Measurements from ENCODE around the gene KRT75. TPM values are rescaled to one million over a fixed set of nuclear protein-coding genes. Genes with fewer than 3 reads are reported as not detected.
"Not testable (repeated sequence)": the region's sequence is repeated elsewhere in the genome, so short reads cannot be mapped to it uniquely, and the experiment has no call there.

The KRT75 gene
- total RNA-seq, 2 donors from 2014 or later = 0.10 TPM; not detected in 1

GRCh38 chr12:52454411-52455201 lies 20.4 kb upstream of the KRT75 start:
- DNase-seq = no peak
- Histone ChIP-seq H3K27ac (no peak overlapping the region), H3K9me3 (no peaks in the 10 kb centered on the region), H3K4me1 (no peaks in the 10 kb centered on the region), H3K4me3 (no peak overlapping the region), H3K27me3 (no peaks in the 10 kb centered on the region), H3K9ac (ENCODE audit: low read depth in 2 of 2, low read length in 2 of 2) (no peak overlapping the region), H3K36me3 (no peaks in the 10 kb centered on the region)
- TF ChIP-seq CTCF (IDR thresholded peaks at IDR 0.05) = no peak
- intact Hi-C loops (cut with DNase I) = no loop called here

- TF ChIP-seq CTCF (IDR thresholded peaks at IDR 0.05) = no peak
- Histone ChIP-seq H3K4me3 (no peak within 1 kb of the TSS), H3K27me3 (no peaks in the 10 kb centered on the region), H3K27ac (no peak within 1 kb of the TSS), H3K36me3 (no peaks in the 10 kb centered on the region), H3K9ac (ENCODE audit: low read depth in 2 of 2, low read length in 2 of 2) (no peak within 1 kb of the TSS), H3K9me3 (no peaks in the 10 kb centered on the region), H3K4me1 (no peaks in the 10 kb centered on the region)
- intact Hi-C loops (cut with DNase I) = no loop called here
- no peak for DNase-seq
Measured at GRCh38 chr12:52452101-52452500, 17.9 kb upstream of the KRT75 start, which contains the start of gene KRT6B. Gene KRT6B (minus strand): TSS chr12:52452146. CDS start chr12:52452078, 68 bp downstream.

- Histone ChIP-seq H3K27me3 (no peaks in the 10 kb centered on the region), H3K4me3 (no peak overlapping the region), H3K9me3 (no peaks in the 10 kb centered on the region), H3K36me3 (no peaks in the 10 kb centered on the region), H3K4me1 (no peaks in the 10 kb centered on the region), H3K9ac (ENCODE audit: low read depth in 2 of 2, low read length in 2 of 2) (no peak overlapping the region), H3K27ac (no peak overlapping the region)
- no peak for TF ChIP-seq CTCF (IDR thresholded peaks at IDR 0.05)
- intact Hi-C loops (cut with DNase I) = no loop called here
- DNase-seq = no peak
Measured at GRCh38 chr12:52448228-52448627, 14.1 kb upstream of the KRT75 start.

- H3K4me3 ChIP-seq; H3K9me3 ChIP-seq; H3K27ac ChIP-seq; H3K9ac ChIP-seq (ENCODE audit: low read depth in 2 of 2, low read length in 2 of 2); DNase-seq; H3K4me1 ChIP-seq; intact Hi-C loops (cut with DNase I); H3K27me3 ChIP-seq; H3K36me3 ChIP-seq: not testable (repeated sequence)
Measured at GRCh38 chr12:52447196-52447595, 13.0 kb upstream of the KRT75 start.

GRCh38 chr12:52446367-52447045 lies 12.3 kb upstream of the KRT75 start:
- no peak for DNase-seq
- Histone ChIP-seq H3K4me3 (no peak overlapping the region), H3K36me3 (no peaks in the 10 kb centered on the region), H3K4me1 (no peaks in the 10 kb centered on the region), H3K27ac (no peak overlapping the region), H3K27me3 (no peaks in the 10 kb centered on the region), H3K9me3 (no peaks in the 10 kb centered on the region), H3K9ac (ENCODE audit: low read depth in 2 of 2, low read length in 2 of 2) (no peak overlapping the region)
- no peak for TF ChIP-seq CTCF (IDR thresholded peaks at IDR 0.05)
- intact Hi-C loops (cut with DNase I) = no loop called here

GRCh38 chr12:52445876-52446275 lies 11.7 kb upstream of the KRT75 start:
- TF ChIP-seq CTCF (IDR thresholded peaks at IDR 0.05) = no peak

More at GRCh38 chr12:52445876-52446275, 11.7 kb upstream of the KRT75 start:
- Histone ChIP-seq H3K27me3 (no peaks in the 10 kb centered on the region), H3K9me3 (no peaks in the 10 kb centered on the region), H3K27ac (no peak overlapping the region), H3K4me1 (no peaks in the 10 kb centered on the region), H3K9ac (ENCODE audit: low read depth in 2 of 2, low read length in 2 of 2) (no peak overlapping the region), H3K36me3 (no peaks in the 10 kb centered on the region), H3K4me3 (no peak overlapping the region)
- intact Hi-C loops (cut with DNase I) = no loop called here
- DNase-seq = no peak

All from colonic mucosa (tissue), 4 donors.